ENCODE data around the gene TMEM126B.

Gene TMEM126B

GRCh38 chr11:85685820-85686459 lies 57.5 kb downstream of the TMEM126B start, which contains the start of gene CCDC89:
Gene CCDC89, minus strand, starts transcription at chr11:85686195. Its CDS starts 65 bp downstream, at chr11:85686130.
- DNase-seq: peak; percentile 90

Measured in NCI-H1436 (cell line).